Measurements from ENCODE around the gene SERPINB5.

The SERPINB5 gene

DNA sequence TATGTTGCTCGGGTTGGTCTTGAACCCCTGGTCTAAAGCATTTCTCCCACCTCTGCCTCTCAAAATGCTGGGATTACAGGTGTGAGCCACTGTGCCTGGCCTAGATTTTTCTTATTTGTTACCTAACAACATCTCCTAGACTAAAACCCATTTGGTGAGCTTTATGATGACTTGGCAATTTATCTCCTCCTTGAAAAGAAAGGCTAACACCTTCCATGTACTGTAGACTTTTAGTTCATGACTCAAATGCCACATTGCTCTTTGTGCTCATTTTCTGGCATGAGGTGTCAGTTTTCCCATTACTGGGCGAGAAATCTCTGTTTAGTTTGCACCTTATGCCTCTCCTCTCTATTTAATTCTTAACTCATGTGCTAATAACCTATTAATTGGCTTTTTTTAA, 12.3 kb upstream of the SERPINB5 start:
- TF ChIP-seq, protein P1, sequence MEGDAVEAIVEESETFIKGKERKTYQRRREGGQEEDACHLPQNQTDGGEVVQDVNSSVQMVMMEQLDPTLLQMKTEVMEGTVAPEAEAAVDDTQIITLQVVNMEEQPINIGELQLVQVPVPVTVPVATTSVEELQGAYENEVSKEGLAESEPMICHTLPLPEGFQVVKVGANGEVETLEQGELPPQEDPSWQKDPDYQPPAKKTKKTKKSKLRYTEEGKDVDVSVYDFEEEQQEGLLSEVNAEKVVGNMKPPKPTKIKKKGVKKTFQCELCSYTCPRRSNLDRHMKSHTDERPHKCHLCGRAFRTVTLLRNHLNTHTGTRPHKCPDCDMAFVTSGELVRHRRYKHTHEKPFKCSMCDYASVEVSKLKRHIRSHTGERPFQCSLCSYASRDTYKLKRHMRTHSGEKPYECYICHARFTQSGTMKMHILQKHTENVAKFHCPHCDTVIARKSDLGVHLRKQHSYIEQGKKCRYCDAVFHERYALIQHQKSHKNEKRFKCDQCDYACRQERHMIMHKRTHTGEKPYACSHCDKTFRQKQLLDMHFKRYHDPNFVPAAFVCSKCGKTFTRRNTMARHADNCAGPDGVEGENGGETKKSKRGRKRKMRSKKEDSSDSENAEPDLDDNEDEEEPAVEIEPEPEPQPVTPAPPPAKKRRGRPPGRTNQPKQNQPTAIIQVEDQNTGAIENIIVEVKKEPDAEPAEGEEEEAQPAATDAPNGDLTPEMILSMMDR (IDR thresholded peaks at IDR 0.05; ENCODE audit: low read depth, low read length, missing control alignments): no peak
- in situ Hi-C loops (cut with HindIII; ENCODE audit: low sequenced_read_pairs): no loop called here
- no peak for DNase-seq (ENCODE audit: low read depth)

GRCh38 chr18:63465059-63465458, 11.7 kb upstream of the SERPINB5 start:
- no peak for DNase-seq (ENCODE audit: low read depth)
- in situ Hi-C loops (cut with HindIII; ENCODE audit: low sequenced_read_pairs): no loop called here
- TF ChIP-seq, protein P1 (IDR thresholded peaks at IDR 0.05; ENCODE audit: low read depth, low read length, missing control alignments): no peak
- H3K4me3 ChIP-seq (ENCODE audit: low read depth, low read length): no peak overlapping the region

More for the DNA sequence above, 12.3 kb upstream of the SERPINB5 start:
- H3K4me3 ChIP-seq (ENCODE audit: low read depth, low read length): no peak overlapping the region

DNA sequence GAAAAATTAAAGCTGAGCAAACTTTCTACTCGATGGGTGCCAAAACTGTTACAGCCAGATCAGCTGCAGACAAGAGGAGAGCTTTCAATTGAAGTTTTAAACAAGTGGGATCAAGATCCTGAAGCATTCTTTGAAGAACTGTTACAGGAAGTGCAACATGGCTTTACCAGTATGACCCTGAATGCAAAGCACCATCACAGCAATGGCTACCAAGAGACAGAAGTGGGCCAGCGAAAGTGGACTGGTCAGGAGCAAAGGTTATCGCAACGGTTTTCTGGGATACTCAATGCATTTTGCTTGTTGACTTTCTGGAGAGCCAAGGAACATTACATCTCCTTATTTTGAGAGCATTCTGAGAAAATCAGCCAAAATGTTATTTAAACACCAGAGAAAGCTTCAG, 9.1 kb upstream of the SERPINB5 start:
- TF ChIP-seq, protein P1 (IDR thresholded peaks at IDR 0.05; ENCODE audit: low read depth, low read length, missing control alignments): no peak
- in situ Hi-C loops (cut with HindIII; ENCODE audit: low sequenced_read_pairs): no loop called here
- H3K4me3 ChIP-seq (ENCODE audit: low read depth, low read length): no peak overlapping the region

GRCh38 chr18:63468575-63468974, 8.2 kb upstream of the SERPINB5 start:
- in situ Hi-C loops (cut with HindIII; ENCODE audit: low sequenced_read_pairs): no loop called here
- DNase-seq (ENCODE audit: low read depth): no peak
- TF ChIP-seq, protein P1 (IDR thresholded peaks at IDR 0.05; ENCODE audit: low read depth, low read length, missing control alignments): no peak
- no peak overlapping the region for H3K4me3 ChIP-seq (ENCODE audit: low read depth, low read length)

More for the DNA sequence above, 9.1 kb upstream of the SERPINB5 start:
- no peak for DNase-seq (ENCODE audit: low read depth)

- TF ChIP-seq, protein P1 (IDR thresholded peaks at IDR 0.05; ENCODE audit: low read depth, low read length, missing control alignments): no peak
- in situ Hi-C loops (cut with HindIII; ENCODE audit: low sequenced_read_pairs): no loop called here
- no peak for DNase-seq (ENCODE audit: low read depth)
- H3K4me3 ChIP-seq (ENCODE audit: low read depth, low read length): no peak overlapping the region
These were observed 6.0 kb upstream of the SERPINB5 start for GRCh38 chr18:63470751-63471150.

DNA sequence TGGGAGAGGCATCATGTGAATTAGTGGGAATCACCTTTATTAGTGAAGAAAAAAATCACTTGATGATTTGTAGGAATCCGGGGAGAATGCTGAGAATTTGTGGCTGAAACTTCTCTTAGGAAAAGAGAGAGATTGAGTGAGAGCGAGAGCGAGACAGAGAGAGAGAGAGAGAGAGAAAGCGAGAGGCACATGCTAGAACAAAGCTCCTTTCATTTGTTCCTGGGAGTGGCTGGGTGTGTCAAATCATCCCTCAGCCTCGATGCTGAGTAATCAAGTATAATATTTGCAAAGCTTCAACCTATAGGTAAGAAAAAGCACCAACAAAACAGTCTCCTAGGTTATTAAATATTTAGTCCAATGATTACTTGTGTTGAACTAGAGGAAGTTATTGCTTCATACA, 4.4 kb upstream of the SERPINB5 start:
- DNase-seq (ENCODE audit: low read depth): no peak
- TF ChIP-seq, protein P1 (IDR thresholded peaks at IDR 0.05; ENCODE audit: low read depth, low read length, missing control alignments): no peak
- in situ Hi-C loops (cut with HindIII; ENCODE audit: low sequenced_read_pairs): no loop called here
- H3K4me3 ChIP-seq (ENCODE audit: low read depth, low read length): no peak overlapping the region

DNA sequence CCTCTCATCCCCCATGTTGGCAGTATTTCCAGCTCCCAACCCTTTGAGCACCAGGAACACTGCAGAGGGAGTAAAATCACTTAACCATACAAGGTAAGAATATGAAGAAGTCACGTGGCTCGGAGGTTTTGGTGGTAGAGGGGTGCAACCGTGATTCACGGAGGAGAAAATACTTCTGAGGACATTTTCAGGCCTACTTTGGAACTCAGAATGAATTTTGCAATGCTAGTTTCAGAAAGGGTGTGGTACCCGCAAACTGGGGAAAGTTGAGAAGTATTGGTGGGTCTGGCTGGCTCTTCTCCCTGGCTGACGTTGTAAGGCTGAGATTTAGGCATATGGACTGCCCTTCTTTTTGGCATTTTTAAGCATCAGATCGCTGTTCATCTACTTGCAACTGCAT, 442 bp downstream of the SERPINB5 start:
- TF ChIP-seq, protein P1 (IDR thresholded peaks at IDR 0.05; ENCODE audit: low read depth, low read length, missing control alignments): no peak
- DNase-seq (ENCODE audit: low read depth): no peak
- in situ Hi-C loops (cut with HindIII; ENCODE audit: low sequenced_read_pairs): no loop called here
- H3K4me3 ChIP-seq (ENCODE audit: low read depth, low read length): no peak overlapping the region

All from astrocyte of the cerebellum (primary cell).